Body of pancreas (tissue), 4 donors: ENCODE measurements around the gene MGAT5. TPM values are rescaled to one million over a fixed set of nuclear protein-coding genes. Genes with fewer than 3 reads are reported as not detected.

Experiments
- ATAC-seq: fragments of 150-250 bp; one replicate; pipeline ENCODE4 v1.9.1; 2016
- DNase-seq, 4 donors: peaks; one replicate each; pipeline ENCODE4 v3.0.0-alpha.2; 2019
- H3K27ac ChIP-seq, 4 donors: fragments of 200-600 bp; sonication (generic); 1 replicate in 3 of 4; 2 replicates in 1 of 4; pipeline versions ENCODE4 v1.5.1 to v1.6.1; 2016 to 2019; ENCODE audit warnings: mild to moderate bottlenecking in 1 of 4, mixed read lengths in 1 of 4, moderate library complexity in 1 of 4
- H3K27me3 ChIP-seq, 2 donors: fragments of 200-600 bp; sonication (generic); one replicate each; pipeline ENCODE4 v1.6.0; 2016; ENCODE audit warnings: mild to moderate bottlenecking in 1 of 2
- H3K36me3 ChIP-seq, 2 donors: fragments of 200-600 bp; sonication (generic); replicated peaks in 1 of 2; 2 replicates each; pipeline ENCODE4 v1.5.1; 2016; ENCODE audit warnings: low read depth in 2 of 2; ENCODE audit not compliant: insufficient read depth in 1 of 2
- H3K4me1 ChIP-seq: fragments of 200-600 bp; sonication (generic); one replicate; pipeline ENCODE4 v1.6.0; 2016
- H3K4me3 ChIP-seq, 2 donors: fragments of 200-600 bp; sonication (generic); 1 replicate in 1 of 2; 2 replicates in 1 of 2; pipeline ENCODE4 v1.5.1; 2016 to 2019
- H3K9me3 ChIP-seq, 3 donors: fragments of 200-600 bp; sonication (generic); 1 replicate in 2 of 3; 2 replicates in 1 of 3; pipeline ENCODE4 v1.5.1; 2016
- CTCF ChIP-seq, 7 experiments: fragments of 450-650 bp in 4 of 7; fragments of 200-600 bp in 3 of 7; sonication (generic) in 3 of 7; IDR thresholded peaks; one replicate each; pipeline ENCODE4 v1.5.1; 2016 to 2019; ENCODE audit warnings: antibody characterized with exemption in 7 of 7
- POLR2A ChIP-seq, 3 donors: fragments of 450-650 bp; IDR thresholded peaks; one replicate each; pipeline ENCODE4 v1.6.1; 2016; ENCODE audit warnings: antibody characterized with exemption in 3 of 3, mild to moderate bottlenecking in 2 of 3
- WGBS, 2 donors: methylation state at CpG; one replicate each; pipeline ENCODE4 v1.1.5; 2017; 5-methylcytosine and 5-hydroxymethylcytosine counted together
- intact Hi-C: fragments of 100-400 bp; cut with DNase I; formaldehyde crosslinking; loops from one replicate; pipeline ENCODE4 v1.15.1; 2023
- total RNA-seq, 2 donors: library from RNA; depleted of rRNA; stranded (reverse); fragments of >200 nt; gene quantifications; one replicate each; pipeline ENCODE4 v1.1.0, GENCODE V29; 2016

MGAT5 gene
- total RNA-seq, 2 donors from 2014 or later, result 15.8 to 16.3 TPM

GRCh38 chr2:134451347-134451630 is 197.4 kb downstream of the MGAT5 start:
- no peak for ATAC-seq

GRCh38 chr2:134452042-134452733 is 198.3 kb downstream of the MGAT5 start:
- H3K27me3 ChIP-seq, result no peaks in the 10 kb centered on the region
- intact Hi-C loops, result loop anchor here (10.0 kb wide), 1 partner anchor 453 kb away; no protein-coding TSS in a partner anchor
- WGBS, 2 donors, result 81 to 87% methylated on average over 8 to 9 of the region's 9 CpGs
- H3K36me3 ChIP-seq, result no peaks in the 10 kb centered on the region
- H3K4me3 ChIP-seq, result no peak overlapping the region
- no peak overlapping the region for H3K27ac ChIP-seq
- TF ChIP-seq CTCF (IDR thresholded peaks at IDR 0.05), result no peak
- TF ChIP-seq POLR2A (IDR thresholded peaks at IDR 0.05), result no peak
- H3K9me3 ChIP-seq, result no peaks in the 10 kb centered on the region
- ATAC-seq, result no peak
- peaks cover 39% of the 10 kb centered on the region for H3K4me1 ChIP-seq
- peak in 2 of 4 donors; percentile 1 to 10 for DNase-seq

More at GRCh38 chr2:134451347-134451630, 197.4 kb downstream of the MGAT5 start:
- Histone ChIP-seq H3K27me3 (no peaks in the 10 kb centered on the region), H3K36me3 (no peaks in the 10 kb centered on the region), H3K4me1 (peaks cover 47% of the 10 kb centered on the region), H3K9me3 (no peaks in the 10 kb centered on the region), H3K4me3 (no peak overlapping the region), H3K27ac (peak overlapping the region in 2 of 4 donors; percentile 23 to 42)
- peak in 1 of 4 donors; percentile 2 for DNase-seq
- no peak for TF ChIP-seq POLR2A (IDR thresholded peaks at IDR 0.05)
- no peak for TF ChIP-seq CTCF (IDR thresholded peaks at IDR 0.05)
- WGBS, 2 donors, result 49 to 66% methylated on average over 2 of the region's 2 CpGs
- intact Hi-C loops, result loop anchor here (10.0 kb wide), 1 partner anchor 454 kb away; no protein-coding TSS in a partner anchor

- Histone ChIP-seq H3K4me1 (peaks cover 34% of the 10 kb centered on the region), H3K9me3 (no peaks in the 10 kb centered on the region), H3K27me3 (no peaks in the 10 kb centered on the region), H3K4me3 (no peak overlapping the region), H3K27ac (no peak overlapping the region), H3K36me3 (no peaks in the 10 kb centered on the region)
- TF ChIP-seq CTCF (IDR thresholded peaks at IDR 0.05), result no peak
- TF ChIP-seq POLR2A (IDR thresholded peaks at IDR 0.05), result no peak
- DNase-seq (peak in 1 of 4 donors; percentile 8), ATAC-seq (no peak)
- 64 to 67% methylated on average over 4 of the region's 4 CpGs for WGBS, 2 donors
- intact Hi-C loops, result loop anchor here (10.0 kb wide), 1 partner anchor 451 kb away; no protein-coding TSS in a partner anchor
Measured at GRCh38 chr2:134453476-134453875, 199.6 kb downstream of the MGAT5 start.

GRCh38 chr2:134453973-134454372 is 200.1 kb downstream of the MGAT5 start:
- ATAC-seq, result no peak
- 73 to 79% methylated on average over 9 to 10 of the region's 10 CpGs for WGBS, 2 donors
- H3K27ac ChIP-seq, result no peak overlapping the region

More at GRCh38 chr2:134453973-134454372, 200.1 kb downstream of the MGAT5 start:
- DNase-seq, result peak in 1 of 4 donors; percentile 9
- H3K36me3 ChIP-seq, result no peaks in the 10 kb centered on the region
- no peaks in the 10 kb centered on the region for H3K27me3 ChIP-seq
- no peaks in the 10 kb centered on the region for H3K9me3 ChIP-seq
- intact Hi-C loops, result loop anchor here (10.0 kb wide), 1 partner anchor 451 kb away; no protein-coding TSS in a partner anchor
- no peak overlapping the region for H3K4me3 ChIP-seq
- TF ChIP-seq CTCF (IDR thresholded peaks at IDR 0.05) (no peak), POLR2A (IDR thresholded peaks at IDR 0.05) (no peak)
- H3K4me1 ChIP-seq, result peaks cover 29% of the 10 kb centered on the region
